HS-5 (cell line): ENCODE results near the gene TMPRSS9.
"Not testable (repeated sequence)": the region's sequence is repeated elsewhere in the genome, so short reads cannot be mapped to it uniquely, and the experiment has no call there.

ENCODE experiments used
- DNase-seq: peaks from one replicate; pipeline ENCODE4 v3.0.0-alpha.2; 2012; ENCODE audit warnings: low read depth

TMPRSS9 gene

GRCh38 chr19:2392899-2393298 is 32.8 kb downstream of the TMPRSS9 start:
- not testable (repeated sequence) for DNase-seq

DNA sequence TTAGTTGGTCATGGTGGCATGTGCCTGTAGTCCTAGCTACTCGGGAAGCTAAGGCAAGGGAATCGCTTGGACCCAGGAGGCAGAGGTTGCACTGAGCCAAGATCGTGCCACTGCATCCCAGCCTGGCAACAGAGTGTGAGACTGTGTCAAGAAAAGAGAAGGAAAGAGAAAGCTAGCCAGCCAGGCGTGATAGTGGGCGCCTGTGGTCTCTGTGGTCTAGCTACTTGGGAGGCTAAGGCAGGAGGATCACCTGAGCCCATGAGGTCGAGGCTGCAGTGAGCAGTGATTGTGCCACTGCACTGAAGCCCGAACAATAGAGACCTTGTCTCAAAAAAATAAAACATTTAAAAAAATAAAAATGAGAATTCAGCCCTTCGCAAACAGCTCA is 34.0 kb downstream of the TMPRSS9 start:
- no peak for DNase-seq

DNA sequence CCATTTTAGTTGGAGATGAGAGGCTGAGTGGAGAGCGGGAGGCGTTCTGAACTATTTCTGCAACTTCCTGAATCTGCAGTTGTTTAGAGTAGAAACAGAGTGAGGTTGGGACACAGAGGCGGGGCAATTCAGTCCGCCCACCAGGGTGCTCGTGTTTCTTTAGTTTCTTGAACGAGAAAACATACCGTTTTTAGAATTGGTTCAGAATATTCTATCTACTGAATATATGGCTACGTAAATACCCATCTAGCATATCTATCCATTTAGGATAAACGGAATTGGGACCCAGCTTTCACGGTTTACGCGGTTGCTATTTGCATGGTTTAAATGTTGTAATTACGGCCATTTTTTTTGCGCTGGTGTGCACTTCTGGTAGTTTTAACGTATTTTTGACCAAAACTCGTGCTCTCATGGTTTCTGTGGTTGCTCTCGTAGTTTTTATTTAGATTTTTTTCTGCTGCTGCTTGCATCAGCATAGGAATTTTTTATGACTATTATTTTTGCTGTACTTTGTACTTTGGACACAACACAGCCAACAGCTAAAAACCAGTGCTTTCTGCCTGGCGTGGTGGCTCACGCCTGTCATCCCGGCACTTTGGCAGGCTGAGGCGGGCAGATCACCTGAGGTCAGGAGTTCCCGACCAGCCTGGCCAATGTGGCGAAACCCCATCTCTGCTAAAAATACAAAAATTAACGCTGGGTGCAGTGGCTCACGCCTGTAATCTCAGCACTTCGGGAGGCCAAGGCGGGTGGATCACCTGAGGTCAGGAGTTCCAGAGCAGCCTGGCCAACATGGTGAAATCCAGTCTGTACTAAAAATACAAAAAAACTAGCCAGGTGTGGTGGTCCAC is 34.6 kb downstream of the TMPRSS9 start:
- no peak for DNase-seq

DNA sequence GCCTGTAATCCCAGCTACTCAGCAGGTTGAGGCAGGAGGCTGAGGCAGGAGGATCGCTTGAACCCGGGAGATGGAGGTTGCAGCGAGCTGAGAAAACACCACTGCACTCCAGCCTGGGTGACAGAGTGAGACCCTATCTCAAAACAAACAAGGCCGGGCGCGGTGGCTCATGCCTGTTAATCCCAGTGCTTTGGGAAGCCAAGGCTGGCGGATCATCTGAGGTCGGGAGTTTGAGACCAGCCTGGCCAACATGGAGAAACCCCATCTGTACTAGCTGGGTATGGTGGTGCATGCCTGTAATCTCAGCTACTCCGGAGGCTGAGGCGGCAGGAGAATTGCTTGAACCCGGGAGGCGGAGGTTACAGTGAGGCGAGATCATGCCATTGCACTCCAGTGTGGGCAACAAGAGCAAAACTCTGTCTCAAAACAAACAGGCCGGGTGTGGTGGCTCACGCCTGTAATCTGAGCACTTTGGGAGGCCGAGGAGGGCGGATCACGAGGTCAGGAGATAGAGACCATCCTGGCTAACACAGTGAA is 35.3 kb downstream of the TMPRSS9 start:
- DNase-seq: not testable (repeated sequence)

- DNase-seq: not testable (repeated sequence)
Observed at GRCh38 chr19:2397173-2397572, 37.1 kb downstream of the TMPRSS9 start.

DNA sequence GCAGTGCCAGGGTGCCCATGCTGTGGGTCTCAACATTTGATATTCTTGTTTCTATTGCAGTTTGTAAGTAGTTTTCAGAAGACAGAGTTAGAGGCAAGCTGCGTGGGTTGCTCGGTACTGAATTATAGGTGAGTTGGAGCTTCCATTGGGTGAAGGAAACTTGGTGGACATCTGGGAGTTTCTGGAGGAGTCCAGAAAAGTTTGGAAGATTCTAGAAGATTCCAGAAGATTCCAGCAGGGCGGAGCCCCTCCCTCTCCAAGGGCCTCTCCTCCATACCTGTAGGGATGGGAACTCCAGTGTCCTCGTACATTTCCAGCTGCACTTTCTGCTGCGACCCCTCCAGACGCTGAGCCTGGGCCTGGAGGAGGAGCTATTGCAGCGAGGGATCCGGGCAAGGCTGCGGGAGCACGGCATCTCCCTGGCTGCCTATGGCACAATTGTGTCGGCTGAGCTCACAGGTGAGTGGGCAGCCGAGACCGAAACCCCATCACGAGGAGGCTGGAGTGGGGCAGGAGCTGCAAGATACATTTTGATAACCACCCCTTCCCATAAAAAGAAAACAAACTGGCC is 38.8 kb downstream of the TMPRSS9 start:
- DNase-seq: no peak

GRCh38 chr19:2399582-2399981 is 39.5 kb downstream of the TMPRSS9 start:
- no peak for DNase-seq

GRCh38 chr19:2408247-2408646 is 48.2 kb downstream of the TMPRSS9 start:
- no peak for DNase-seq

DNA sequence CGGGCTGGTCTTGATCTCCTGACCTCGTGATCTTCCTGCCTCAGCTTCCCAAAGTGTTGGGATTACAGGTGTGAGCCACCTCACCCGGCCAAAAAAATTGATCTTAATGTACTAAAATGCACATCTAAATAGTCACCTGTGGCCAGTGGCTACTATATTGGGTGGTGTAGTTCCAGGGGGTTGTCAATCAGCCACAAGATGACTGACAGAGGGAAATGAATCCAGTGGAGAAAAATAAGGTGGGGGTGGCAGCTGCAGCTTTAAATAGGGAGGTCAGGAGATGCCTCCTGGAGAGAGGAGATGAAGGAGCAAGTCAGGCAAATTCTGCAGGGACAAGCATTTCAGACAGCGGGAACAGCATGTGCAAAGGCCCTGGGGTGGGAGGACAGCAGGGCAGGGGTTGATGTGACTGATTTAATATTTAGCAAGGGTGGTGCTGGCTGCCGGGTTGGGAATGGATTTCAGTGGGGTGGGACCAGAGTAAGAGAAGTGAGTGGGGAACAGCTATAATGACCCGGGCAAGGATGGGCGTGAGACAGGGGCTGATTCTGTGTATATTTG is 49.4 kb downstream of the TMPRSS9 start:
- DNase-seq: no peak

- no peak for DNase-seq
Observed at GRCh38 chr19:2410023-2410422, 50.0 kb downstream of the TMPRSS9 start.

- DNase-seq: no peak
Observed at GRCh38 chr19:2411709-2412108, 51.6 kb downstream of the TMPRSS9 start.

GRCh38 chr19:2412449-2412848 is 52.4 kb downstream of the TMPRSS9 start:
- DNase-seq: no peak

- DNase-seq: no peak
Observed at GRCh38 chr19:2413159-2413558, 53.1 kb downstream of the TMPRSS9 start.

GRCh38 chr19:2413629-2414028 is 53.6 kb downstream of the TMPRSS9 start:
- no peak for DNase-seq

DNA sequence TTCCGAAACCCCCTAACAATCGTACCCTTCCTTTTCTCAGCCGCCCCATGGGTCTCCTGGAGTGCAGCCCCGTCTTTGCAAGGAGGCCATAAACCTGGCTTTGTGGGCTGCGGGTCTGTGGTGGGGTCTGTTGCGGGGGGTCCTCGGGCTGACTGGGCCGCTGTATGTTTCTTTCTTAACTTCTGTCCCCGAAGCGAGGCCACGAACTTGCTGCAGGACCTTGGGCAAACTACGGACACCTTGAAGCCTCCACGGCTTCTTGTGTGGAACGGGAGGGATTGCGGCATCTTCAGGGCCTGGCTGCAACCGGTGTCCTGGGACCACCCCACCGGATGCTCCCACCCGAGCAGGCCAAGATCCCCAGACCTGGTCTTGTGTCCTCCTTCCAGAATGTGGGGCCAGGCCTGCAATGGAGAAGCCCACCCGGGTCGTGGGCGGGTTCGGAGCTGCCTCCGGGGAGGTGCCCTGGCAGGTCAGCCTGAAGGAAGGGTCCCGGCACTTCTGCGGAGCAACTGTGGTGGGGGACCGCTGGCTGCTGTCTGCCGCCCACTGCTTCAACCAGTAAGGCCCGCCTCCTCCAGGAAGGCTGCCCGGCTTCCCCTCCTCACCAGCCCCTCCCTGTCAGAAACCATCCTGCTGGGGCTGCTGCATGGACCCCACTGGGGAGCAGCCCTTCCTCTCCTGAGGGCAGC is 55.4 kb downstream of the TMPRSS9 start:
- no peak for DNase-seq

GRCh38 chr19:2415973-2416319 is 55.9 kb downstream of the TMPRSS9 start:
- DNase-seq: no peak

GRCh38 chr19:2416321-2417097 is 56.4 kb downstream of the TMPRSS9 start:
- no peak for DNase-seq

- not testable (repeated sequence) for DNase-seq
Observed at GRCh38 chr19:2417436-2417835, 57.4 kb downstream of the TMPRSS9 start.

DNA sequence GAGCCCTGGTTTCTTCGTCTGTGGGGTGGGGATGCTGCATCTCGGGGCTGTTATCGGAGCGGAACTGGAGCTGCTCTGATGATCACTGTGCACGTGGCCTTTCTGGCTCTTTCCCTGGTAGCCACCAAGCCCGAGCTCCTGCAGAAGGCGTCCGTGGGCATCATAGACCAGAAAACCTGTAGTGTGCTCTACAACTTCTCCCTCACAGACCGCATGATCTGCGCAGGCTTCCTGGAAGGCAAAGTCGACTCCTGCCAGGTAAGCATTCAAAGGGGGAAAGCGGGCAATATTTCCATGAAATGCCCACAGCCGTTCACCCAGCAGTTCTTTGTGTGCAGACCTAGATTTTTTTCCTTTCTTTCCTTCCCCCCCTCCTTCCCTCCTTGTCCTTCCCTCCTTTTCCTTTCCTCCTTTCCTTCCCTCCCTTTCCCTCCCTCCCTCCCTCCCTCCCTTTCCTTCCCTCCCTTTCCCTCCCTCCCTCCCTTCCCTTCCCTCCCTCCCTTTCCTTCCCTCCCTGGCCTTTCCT is 57.9 kb downstream of the TMPRSS9 start:
- no peak for DNase-seq

- no peak for DNase-seq
Observed at GRCh38 chr19:2419754-2420153, 59.7 kb downstream of the TMPRSS9 start.

GRCh38 chr19:2420490-2420889 is 60.4 kb downstream of the TMPRSS9 start:
- DNase-seq: no peak
